ENCODE measurements around the gene EBF4.
A peak's percentile ranks its signal among the peaks of the same experiment; 100 is the strongest.

EBF4 gene

GRCh38 chr20:2700913-2701620 is 8.5 kb downstream of the EBF4 start:
- no peak for DNase-seq

GRCh38 chr20:2701671-2702081 is 9.1 kb downstream of the EBF4 start:
- DNase-seq = no peak

DNA sequence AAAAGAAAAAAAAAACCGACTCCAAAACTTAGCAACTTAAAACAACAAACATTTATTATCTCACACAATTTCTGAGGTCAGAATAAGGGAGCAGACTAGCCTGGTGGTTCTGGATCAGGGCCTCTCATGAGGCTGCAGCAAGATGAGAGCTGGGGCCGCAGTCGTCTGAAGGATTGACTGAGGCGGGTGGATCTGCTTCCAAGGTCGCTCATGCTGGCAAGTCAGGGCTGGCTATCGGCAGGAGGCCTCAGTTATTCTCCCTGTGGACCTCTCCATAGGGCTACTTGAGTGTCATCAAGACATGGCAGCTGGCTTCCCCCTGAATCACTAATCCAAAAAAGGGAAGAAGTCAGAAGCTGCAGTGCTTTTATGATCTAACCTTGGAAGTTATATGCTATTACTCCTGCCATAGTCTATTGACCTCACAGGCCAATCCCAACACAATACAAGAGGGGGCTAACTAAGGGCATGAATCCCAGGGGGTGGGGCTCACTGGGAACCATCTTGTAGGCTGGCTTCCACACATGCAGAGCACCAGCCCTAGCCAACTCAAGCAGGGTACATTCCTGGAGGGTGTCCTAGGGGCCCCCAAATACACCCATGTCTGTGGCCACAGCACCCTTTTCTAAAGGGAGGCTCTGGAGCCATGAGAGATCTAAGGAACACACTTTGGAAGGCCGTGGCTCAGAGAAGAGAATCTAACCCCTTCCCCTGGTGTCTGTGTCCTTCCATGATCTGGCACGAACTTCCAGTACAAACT is 11.3 kb downstream of the EBF4 start:
- DNase-seq = no peak

DNA sequence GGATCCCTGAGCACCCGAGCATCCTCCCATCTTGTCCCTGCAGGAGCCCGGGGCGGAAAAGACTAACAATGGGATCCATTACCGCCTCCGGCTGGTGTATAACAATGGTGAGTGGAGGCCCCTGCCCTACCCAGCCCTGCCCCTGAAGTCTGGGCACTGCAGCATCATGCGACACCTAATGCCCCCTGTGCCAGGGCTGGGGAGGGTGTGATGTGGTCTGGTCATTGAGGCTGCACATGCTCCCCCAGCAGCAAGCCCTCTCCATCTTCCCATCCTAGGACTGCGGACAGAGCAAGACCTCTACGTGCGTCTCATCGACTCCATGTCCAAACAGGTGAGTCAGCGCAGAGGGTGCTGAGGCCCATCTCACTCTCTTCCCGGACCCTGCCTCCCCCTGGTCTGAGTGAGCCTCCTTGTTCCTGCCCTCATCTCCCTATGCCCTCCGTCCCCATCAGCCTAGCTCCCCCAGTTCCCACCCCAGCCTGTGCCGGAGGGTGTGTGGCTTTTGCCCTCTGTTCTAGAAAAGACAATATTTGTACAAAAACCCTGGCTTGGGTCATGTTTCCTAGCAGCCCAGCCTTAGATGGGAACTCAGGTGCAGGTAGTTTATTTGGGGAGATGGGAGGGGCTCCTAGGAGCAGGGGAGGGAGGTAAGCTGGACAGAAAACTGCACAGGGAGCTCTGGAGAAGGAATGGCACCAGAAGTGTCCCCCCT is 13.5 kb downstream of the EBF4 start:
- no peak for DNase-seq

- DNase-seq = no peak
These were observed 14.2 kb downstream of the EBF4 start for GRCh38 chr20:2706688-2707352.

- no peak for DNase-seq
These were observed 14.9 kb downstream of the EBF4 start for GRCh38 chr20:2707353-2708072.

GRCh38 chr20:2708073-2708415 is 15.5 kb downstream of the EBF4 start:
- DNase-seq = no peak

DNA sequence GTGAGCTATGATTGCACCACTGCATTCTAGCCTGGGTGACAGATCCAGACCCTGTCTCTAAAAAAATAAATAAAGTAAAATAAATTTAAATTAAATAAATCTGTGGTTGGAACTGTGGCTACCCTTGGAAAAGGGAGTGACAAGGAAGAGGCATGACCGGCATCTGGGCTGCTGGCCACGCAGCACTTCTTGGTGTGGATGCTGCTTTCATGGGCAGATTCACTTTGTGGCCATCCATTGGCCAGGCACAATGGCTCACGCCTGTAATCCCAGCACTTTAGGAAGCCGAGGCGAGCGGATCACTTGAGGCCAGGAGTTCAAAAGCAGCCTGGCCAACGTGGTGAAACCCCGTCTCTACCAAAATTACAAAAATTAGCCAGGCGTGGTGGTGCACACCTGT is 16.1 kb downstream of the EBF4 start:
- DNase-seq = no peak

DNA sequence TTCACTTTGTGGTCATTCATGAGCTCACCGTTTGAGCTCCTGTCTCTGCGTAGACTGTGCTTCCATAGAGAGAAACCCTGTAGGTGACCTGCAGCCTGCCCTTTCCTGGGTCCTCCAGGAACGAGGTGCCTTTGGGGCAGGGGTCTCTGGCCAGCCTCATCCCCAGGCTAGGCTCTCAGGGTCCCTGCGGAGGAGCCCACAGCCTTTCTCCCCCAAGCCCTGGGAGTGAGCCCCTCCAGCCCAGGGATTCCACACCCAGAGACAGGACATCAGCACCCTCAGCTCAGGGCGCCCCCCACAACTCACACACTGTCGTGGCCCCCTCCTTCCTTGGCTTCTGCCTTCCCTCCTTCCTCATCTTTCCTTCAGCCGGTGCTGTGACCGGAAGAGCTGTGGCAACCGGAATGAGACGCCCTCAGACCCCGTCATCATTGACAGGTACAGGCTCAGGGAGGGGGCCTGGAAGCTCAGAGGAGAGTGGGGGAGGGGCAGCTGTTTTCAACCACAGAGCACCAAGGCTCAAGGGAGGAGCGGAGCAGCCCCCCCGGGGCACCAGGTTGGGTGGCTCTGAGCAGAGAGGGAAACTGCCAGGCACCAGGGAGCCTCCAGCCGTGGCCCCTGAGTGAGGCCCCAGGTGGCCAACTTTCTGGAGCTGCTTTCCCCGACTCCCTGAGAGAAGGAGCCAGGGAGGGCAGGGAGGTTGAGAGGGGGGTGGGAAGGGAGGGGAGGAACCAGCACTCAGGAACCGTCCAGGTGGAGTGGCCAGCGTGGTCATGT is 16.8 kb downstream of the EBF4 start:
- DNase-seq = no peak

GRCh38 chr20:2713285-2713684 is 20.7 kb downstream of the EBF4 start:
- no peak for DNase-seq

DNA sequence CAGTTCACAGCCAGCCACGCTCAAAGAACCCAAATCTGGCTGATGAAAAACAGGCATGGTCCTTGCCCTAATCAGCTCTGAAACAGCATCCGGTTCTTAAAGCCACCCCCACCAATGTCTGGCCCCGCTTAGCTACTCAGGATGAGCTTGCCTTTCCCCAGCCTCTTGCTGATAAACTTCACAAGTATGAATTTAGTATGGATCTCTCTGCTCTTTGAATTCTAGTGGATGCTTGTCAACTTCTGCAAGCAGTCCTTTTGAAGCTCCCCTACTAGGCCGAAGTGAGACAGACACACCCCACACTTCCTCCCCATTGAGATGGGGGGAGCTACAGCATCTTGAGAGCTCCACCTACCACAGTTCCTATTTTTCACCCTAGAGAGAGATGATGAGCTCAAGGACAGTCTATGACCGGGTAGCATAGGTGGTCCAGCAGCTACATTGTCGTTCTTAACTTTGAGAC is 36.7 kb downstream of the EBF4 start:
- DNase-seq = no peak

DNA sequence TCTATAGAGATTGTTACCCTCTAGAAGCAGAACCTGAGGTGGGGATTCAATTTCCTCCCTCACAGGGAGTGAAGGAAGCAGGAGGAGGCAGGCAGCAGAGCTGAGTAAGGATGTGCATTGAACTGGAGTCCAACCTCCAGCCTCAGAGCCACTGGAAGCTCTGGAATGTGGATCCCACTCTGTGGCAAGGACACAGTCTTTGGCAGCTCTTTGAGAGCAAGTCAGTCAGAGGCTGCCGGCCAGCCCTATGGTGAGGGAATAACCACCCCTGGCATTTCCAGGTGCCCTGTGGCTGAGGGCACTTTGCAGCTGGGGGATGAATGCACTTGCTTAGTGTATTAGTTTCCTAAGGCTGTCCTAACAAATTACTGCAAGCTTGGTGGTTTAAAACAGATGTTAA is 37.2 kb downstream of the EBF4 start:
- no peak for DNase-seq

DNA sequence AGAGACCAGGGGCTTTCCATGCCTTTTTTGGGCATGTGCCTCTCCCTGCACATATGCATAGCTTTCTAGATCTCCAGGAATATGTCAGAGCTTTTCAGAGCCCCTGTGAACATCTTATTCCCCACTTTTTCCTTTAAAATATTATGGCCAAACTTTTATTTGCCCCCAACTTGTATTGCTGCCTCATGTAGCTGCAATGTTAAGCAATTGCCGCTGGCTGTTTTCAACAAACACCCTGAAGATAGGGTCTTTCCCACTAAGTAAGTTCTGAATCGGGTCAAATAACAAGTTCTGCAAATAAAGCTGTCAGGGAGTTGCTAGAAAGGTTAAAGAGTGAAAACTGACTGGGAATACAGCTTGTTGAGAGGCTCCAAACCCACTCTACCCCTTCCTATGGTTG is 42.3 kb downstream of the EBF4 start:
- no peak for DNase-seq

GRCh38 chr20:2736441-2736840 is 43.9 kb downstream of the EBF4 start:
- no peak for DNase-seq

DNA sequence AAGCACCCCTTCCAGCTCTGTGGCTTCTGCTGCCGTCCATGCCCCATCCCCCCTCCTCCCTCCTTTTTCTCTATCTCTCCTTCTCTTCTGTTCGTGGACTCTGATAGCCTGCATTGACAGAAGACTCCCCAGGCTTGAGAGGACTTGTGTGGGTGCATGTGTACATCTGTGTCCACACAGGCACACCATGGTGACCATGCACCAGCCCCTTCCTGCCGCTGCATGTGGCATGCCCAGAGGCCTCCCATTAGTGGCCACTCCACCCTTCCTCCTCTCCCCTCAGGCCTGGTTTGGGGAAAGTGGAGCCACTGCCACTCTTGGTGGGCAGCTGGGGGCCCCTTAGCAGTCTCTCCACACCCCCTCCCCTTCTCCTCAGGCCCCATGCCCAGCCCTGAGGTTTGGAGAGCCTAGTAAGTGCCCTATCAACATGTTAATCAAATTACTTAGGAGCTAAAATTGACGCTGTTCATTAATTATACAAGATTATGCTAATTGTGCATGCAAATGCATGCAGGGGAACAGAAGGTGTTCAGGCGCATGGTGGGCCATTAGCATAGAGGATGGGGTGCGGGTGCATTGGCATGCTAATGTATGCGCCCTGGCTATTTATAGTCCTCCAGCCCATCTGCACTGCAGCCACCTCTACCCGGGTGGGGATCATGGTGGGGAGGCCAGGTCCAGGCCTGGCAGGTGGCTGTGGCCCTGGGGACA is 45.9 kb downstream of the EBF4 start:
- DNase-seq = no peak

- no peak for DNase-seq
These were observed 46.4 kb downstream of the EBF4 start for GRCh38 chr20:2739042-2739398.

GRCh38 chr20:2740702-2741101 is 48.1 kb downstream of the EBF4 start:
- DNase-seq = no peak

DNA sequence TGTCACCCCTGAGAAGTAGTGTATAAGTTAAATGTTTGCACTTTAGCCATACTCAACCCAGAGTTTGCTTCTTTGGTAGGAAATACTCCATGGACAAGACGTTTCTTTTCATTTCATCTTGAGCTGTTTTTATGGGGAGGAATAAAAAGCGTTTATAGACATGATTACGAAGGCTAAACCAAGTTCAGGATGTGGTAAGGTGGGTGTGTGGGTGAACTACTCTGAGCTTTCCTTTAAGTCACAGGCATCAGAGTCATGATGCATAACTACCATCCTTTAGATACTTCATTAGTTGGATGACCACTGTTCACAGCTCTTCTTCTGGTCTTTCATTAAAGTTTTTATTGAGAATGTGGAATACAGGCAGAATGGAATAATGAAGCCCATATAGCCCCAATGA is 48.9 kb downstream of the EBF4 start:
- peak; percentile 8 for DNase-seq

DNA sequence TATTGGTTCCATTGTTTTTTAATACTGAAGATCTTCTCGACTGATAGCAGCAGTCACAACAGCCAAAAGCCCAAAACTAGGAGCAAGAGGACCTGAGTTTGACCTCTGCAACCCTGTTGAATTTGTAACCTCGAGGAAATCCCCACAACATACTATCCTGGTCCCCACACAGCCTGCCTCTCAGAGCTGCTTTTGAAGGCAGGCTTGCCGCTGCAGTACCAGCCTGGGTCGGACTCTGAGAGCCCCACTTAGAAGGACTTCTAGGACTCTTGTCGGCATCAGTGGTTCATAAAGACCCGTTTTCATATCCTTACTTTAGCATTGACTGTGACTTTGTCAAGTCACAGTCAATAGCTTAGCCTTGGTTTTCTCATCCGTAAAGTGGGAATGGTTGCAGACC is 49.3 kb downstream of the EBF4 start:
- no peak for DNase-seq

- DNase-seq = no peak
These were observed 49.9 kb downstream of the EBF4 start for GRCh38 chr20:2742431-2742830.

GRCh38 chr20:2742934-2743559 is 50.5 kb downstream of the EBF4 start:
- DNase-seq = peak; percentile 63
